ENCODE results near the gene PLOD3. TPM values are rescaled to one million over a fixed set of nuclear protein-coding genes. Genes with fewer than 3 reads are reported as not detected.

PLOD3 gene
- total and polyA plus RNA-seq, 9 donors, result 14.2 to 51.9 (median 38.5) TPM

- TF ChIP-seq EP300 (IDR thresholded peaks at IDR 0.05) (no peak), POLR2A (IDR thresholded peaks at IDR 0.05) (no peak), CTCF (IDR thresholded peaks at IDR 0.05) (no peak)
These were observed 8.3 kb upstream of the PLOD3 start for GRCh38 chr7:101225650-101226049.

GRCh38 chr7:101223528-101223927, 6.1 kb upstream of the PLOD3 start:
- no peak for TF ChIP-seq CTCF (IDR thresholded peaks at IDR 0.05)
- TF ChIP-seq POLR2A (IDR thresholded peaks at IDR 0.05), result no peak
- no peaks in the 10 kb centered on the region for H3K36me3 ChIP-seq
- no peaks in the 10 kb centered on the region for H3K27me3 ChIP-seq
- peaks cover 6% of the 10 kb centered on the region for H3K4me1 ChIP-seq (ENCODE audit: insufficient read depth)
- WGBS, 3 donors, result 89 to 93% (median 93%) methylated on average over 15 of the region's 15 CpGs
- H3K4me3 ChIP-seq, result no peak overlapping the region
- DNase-seq, result no peak
- intact Hi-C loops (cut with DNase I), result no loop called here
- H3K9me3 ChIP-seq, result no peaks in the 10 kb centered on the region
- no peak overlapping the region for H3K27ac ChIP-seq

More at GRCh38 chr7:101225650-101226049, 8.3 kb upstream of the PLOD3 start:
- DNase-seq, result no peak
- H3K9me3 ChIP-seq, result no peaks in the 10 kb centered on the region
- no peaks in the 10 kb centered on the region for H3K4me1 ChIP-seq (ENCODE audit: insufficient read depth)
- no peak overlapping the region for H3K27ac ChIP-seq
- H3K27me3 ChIP-seq, result no peaks in the 10 kb centered on the region
- H3K4me3 ChIP-seq, result no peak overlapping the region
- intact Hi-C loops (cut with DNase I), result no loop called here
- WGBS, 3 donors, result 92 to 98% (median 94%) methylated on average over 6 of the region's 6 CpGs
- no peaks in the 10 kb centered on the region for H3K36me3 ChIP-seq

- no peaks in the 10 kb centered on the region for H3K27me3 ChIP-seq
- DNase-seq, result no peak
- no peak overlapping the region for H3K4me3 ChIP-seq
- no peak overlapping the region for H3K27ac ChIP-seq
- intact Hi-C loops (cut with DNase I), result no loop called here
- WGBS, 3 donors, result 86 to 88% (median 87%) methylated on average over 27 of the region's 27 CpGs
- TF ChIP-seq CTCF (IDR thresholded peaks at IDR 0.05) (no peak), EP300 (IDR thresholded peaks at IDR 0.05) (no peak), POLR2A (IDR thresholded peaks at IDR 0.05) (no peak)
- no peaks in the 10 kb centered on the region for H3K9me3 ChIP-seq
- peaks cover 6% of the 10 kb centered on the region for H3K4me1 ChIP-seq (ENCODE audit: insufficient read depth)
- H3K36me3 ChIP-seq, result no peaks in the 10 kb centered on the region
These were observed 5.0 kb upstream of the PLOD3 start for GRCh38 chr7:101222275-101222830.

GRCh38 chr7:101220295-101220694, 2.9 kb upstream of the PLOD3 start:
- Histone ChIP-seq H3K36me3 (no peaks in the 10 kb centered on the region), H3K4me1 (ENCODE audit: insufficient read depth) (peaks cover 12% of the 10 kb centered on the region), H3K4me3 (no peak overlapping the region), H3K27ac (no peak overlapping the region), H3K9me3 (no peaks in the 10 kb centered on the region), H3K27me3 (no peaks in the 10 kb centered on the region)
- intact Hi-C loops (cut with DNase I), result no loop called here
- TF ChIP-seq EP300 (IDR thresholded peaks at IDR 0.05) (no peak), POLR2A (IDR thresholded peaks at IDR 0.05) (no peak), CTCF (IDR thresholded peaks at IDR 0.05) (no peak)
- 77 to 82% (median 78%) methylated on average over 5 of the region's 5 CpGs for WGBS, 3 donors
- no peak for DNase-seq
